NK-92 (cell line): ENCODE results near the gene EPB41L2.
"Not testable (repeated sequence)": the region's sequence is repeated elsewhere in the genome, so short reads cannot be mapped to it uniquely, and the experiment has no call there.

Source experiments
- DNase-seq: peaks from one replicate; lab custom pipeline; 2025; ENCODE audit not compliant: unreplicated experiment; lab: John Stamatoyannopoulos, UW

Gene EPB41L2

GRCh38 chr6:131005439-131006016 is 57.5 kb downstream of the EPB41L2 start:
- no peak for DNase-seq

GRCh38 chr6:131004936-131005335 is 58.1 kb downstream of the EPB41L2 start:
- no peak for DNase-seq

GRCh38 chr6:131004387-131004755 is 58.7 kb downstream of the EPB41L2 start:
- no peak for DNase-seq

GRCh38 chr6:131003488-131004386 is 59.3 kb downstream of the EPB41L2 start:
- no peak for DNase-seq

- DNase-seq = no peak
Measured at GRCh38 chr6:131002661-131002980, 60.4 kb downstream of the EPB41L2 start.

GRCh38 chr6:131001945-131002660 is 60.9 kb downstream of the EPB41L2 start:
- no peak for DNase-seq

GRCh38 chr6:131001111-131001736 is 61.8 kb downstream of the EPB41L2 start:
- no peak for DNase-seq

GRCh38 chr6:131000544-131000943 is 62.5 kb downstream of the EPB41L2 start:
- no peak for DNase-seq

GRCh38 chr6:130997061-130997753 is 65.8 kb downstream of the EPB41L2 start:
- DNase-seq = no peak

- DNase-seq = no peak
Measured at GRCh38 chr6:130996635-130997034, 66.4 kb downstream of the EPB41L2 start.

- no peak for DNase-seq
Measured at GRCh38 chr6:130995783-130996447, 67.1 kb downstream of the EPB41L2 start.

- no peak for DNase-seq
Measured at GRCh38 chr6:130994319-130995097, 68.5 kb downstream of the EPB41L2 start.

- DNase-seq = no peak
Measured at GRCh38 chr6:130993292-130993765, 69.7 kb downstream of the EPB41L2 start.

GRCh38 chr6:130991422-130992137 is 71.5 kb downstream of the EPB41L2 start:
- no peak for DNase-seq

- DNase-seq = not testable (repeated sequence)
Measured at GRCh38 chr6:130987539-130987938, 75.5 kb downstream of the EPB41L2 start.

GRCh38 chr6:130985115-130985514 is 77.9 kb downstream of the EPB41L2 start:
- DNase-seq = no peak

- DNase-seq = no peak
Measured at GRCh38 chr6:130982941-130983456, 80.0 kb downstream of the EPB41L2 start.

GRCh38 chr6:130982135-130982534 is 80.9 kb downstream of the EPB41L2 start:
- no peak for DNase-seq

- no peak for DNase-seq
Measured at GRCh38 chr6:130981409-130981808, 81.6 kb downstream of the EPB41L2 start.
